Iris pigment epithelial cell (primary cell): ENCODE measurements around the gene BGLAP.
A peak's percentile ranks its signal among the peaks of the same experiment; 100 is the strongest.
"Not testable (repeated sequence)": the region's sequence is repeated elsewhere in the genome, so short reads cannot be mapped to it uniquely, and the experiment has no call there.

Experiments
- DNase-seq: peaks from one replicate; pipeline ENCODE4 v3.0.0-alpha.2; 2011; ENCODE audit warnings: low read depth

The BGLAP gene

GRCh38 chr1:156241926-156242325, at the start of gene BGLAP:
Gene BGLAP (plus strand): TSS chr1:156242184. CDS start chr1:156242232, 48 bp downstream.
- no peak for DNase-seq

- no peak for DNase-seq
These were observed 48.8 kb upstream of the BGLAP start for GRCh38 chr1:156193208-156193487.

GRCh38 chr1:156193488-156194299, 48.3 kb upstream of the BGLAP start, which contains the start of gene SLC25A44:
Gene SLC25A44 (plus strand): TSS chr1:156194104. CDS start chr1:156199848, 5,744 bp downstream.
- DNase-seq = peak; percentile 99

- peak; percentile 29 for DNase-seq
These were observed 47.7 kb upstream of the BGLAP start for GRCh38 chr1:156194300-156194652.

- no peak for DNase-seq
These were observed 46.1 kb upstream of the BGLAP start for GRCh38 chr1:156195853-156196252.

- DNase-seq = no peak
These were observed 45.5 kb upstream of the BGLAP start for GRCh38 chr1:156196445-156196844.

- no peak for DNase-seq
These were observed 43.1 kb upstream of the BGLAP start for GRCh38 chr1:156198831-156199349.

GRCh38 chr1:156200044-156200443, 41.9 kb upstream of the BGLAP start:
- DNase-seq = no peak

- DNase-seq = peak; percentile 83
These were observed 38.7 kb upstream of the BGLAP start for GRCh38 chr1:156203331-156203730.

- peak; percentile 22 for DNase-seq
These were observed 37.3 kb upstream of the BGLAP start for GRCh38 chr1:156204686-156205085.

GRCh38 chr1:156211243-156211642, 30.7 kb upstream of the BGLAP start:
- DNase-seq = no peak

GRCh38 chr1:156212130-156212529, 29.9 kb upstream of the BGLAP start:
- DNase-seq = no peak

GRCh38 chr1:156212833-156213643, 28.9 kb upstream of the BGLAP start, which contains the start of gene PMF1:
Gene PMF1 (plus strand): TSS chr1:156213007. CDS start chr1:156213016, 9 bp downstream.
- peak; percentile 98 for DNase-seq

GRCh38 chr1:156213644-156213966, 28.4 kb upstream of the BGLAP start:
- no peak for DNase-seq

- peak; percentile 79 for DNase-seq
These were observed 27.8 kb upstream of the BGLAP start for GRCh38 chr1:156214024-156214748.

- DNase-seq = not testable (repeated sequence)
These were observed 25.5 kb upstream of the BGLAP start for GRCh38 chr1:156216361-156217086.

- DNase-seq = peak; percentile 45
These were observed 24.1 kb upstream of the BGLAP start for GRCh38 chr1:156217871-156218270.

- DNase-seq = no peak
These were observed 21.8 kb upstream of the BGLAP start for GRCh38 chr1:156220226-156220625.

- DNase-seq = no peak
These were observed 19.8 kb upstream of the BGLAP start for GRCh38 chr1:156221986-156222692.

GRCh38 chr1:156225677-156226014, 16.3 kb upstream of the BGLAP start:
- no peak for DNase-seq

- no peak for DNase-seq
These were observed 15.9 kb upstream of the BGLAP start for GRCh38 chr1:156226116-156226538.
